Measurements from ENCODE around the gene MYBPH. TPM values are rescaled to one million over a fixed set of nuclear protein-coding genes. Genes with fewer than 3 reads are reported as not detected.

MYBPH gene
- not detected in 2 replicates for total RNA-seq

- no peaks in the 10 kb centered on the region for H3K4me1 Mint-ChIP-seq
- H3K4me3 Mint-ChIP-seq: no peak within 1 kb of the TSS
- no peaks in the 10 kb centered on the region for H3K36me3 Mint-ChIP-seq (ENCODE audit: low read depth)
- no peaks in the 10 kb centered on the region for H3K27me3 Mint-ChIP-seq
- no peaks in the 10 kb centered on the region for H3K9me3 Mint-ChIP-seq
- intact Hi-C loops (cut with micrococcal nuclease): no loop called here
- DNase-seq: no peak
- H3K27ac Mint-ChIP-seq: no peak within 1 kb of the TSS
Observed at GRCh38 chr1:203175237-203175826, at the start of gene MYBPH. Gene MYBPH, minus strand, starts transcription at chr1:203175826. Its CDS starts 71 bp downstream, at chr1:203175755.

GRCh38 chr1:203225071-203225470 lies 49.4 kb upstream of the MYBPH start:
- intact Hi-C loops (cut with micrococcal nuclease): no loop called here
- no peak for DNase-seq
- H3K4me1 Mint-ChIP-seq: no peaks in the 10 kb centered on the region
- H3K27ac Mint-ChIP-seq: no peak overlapping the region
- no peak overlapping the region for H3K4me3 Mint-ChIP-seq
- H3K36me3 Mint-ChIP-seq (ENCODE audit: low read depth): no peaks in the 10 kb centered on the region
- H3K9me3 Mint-ChIP-seq: no peaks in the 10 kb centered on the region
- peaks cover 6% of the 10 kb centered on the region for H3K27me3 Mint-ChIP-seq

GRCh38 chr1:203223012-203223775 lies 47.6 kb upstream of the MYBPH start:
- no peaks in the 10 kb centered on the region for H3K9me3 Mint-ChIP-seq
- intact Hi-C loops (cut with micrococcal nuclease): no loop called here
- no peaks in the 10 kb centered on the region for H3K36me3 Mint-ChIP-seq (ENCODE audit: low read depth)
- DNase-seq: no peak
- no peaks in the 10 kb centered on the region for H3K4me1 Mint-ChIP-seq
- H3K4me3 Mint-ChIP-seq: no peak overlapping the region
- H3K27me3 Mint-ChIP-seq: peaks cover 12% of the 10 kb centered on the region
- H3K27ac Mint-ChIP-seq: no peak overlapping the region

- intact Hi-C loops (cut with micrococcal nuclease): no loop called here
- DNase-seq: no peak
- H3K4me3 Mint-ChIP-seq: no peak overlapping the region
- H3K27ac Mint-ChIP-seq: no peak overlapping the region
- H3K36me3 Mint-ChIP-seq (ENCODE audit: low read depth): no peaks in the 10 kb centered on the region
- H3K9me3 Mint-ChIP-seq: no peaks in the 10 kb centered on the region
- H3K27me3 Mint-ChIP-seq: peaks cover 16% of the 10 kb centered on the region
- peaks cover 2% of the 10 kb centered on the region for H3K4me1 Mint-ChIP-seq
Observed at GRCh38 chr1:203219934-203220333, 44.3 kb upstream of the MYBPH start.

GRCh38 chr1:203219171-203219570 lies 43.5 kb upstream of the MYBPH start:
- intact Hi-C loops (cut with micrococcal nuclease): no loop called here
- peaks cover 2% of the 10 kb centered on the region for H3K4me1 Mint-ChIP-seq
- H3K27ac Mint-ChIP-seq: no peak overlapping the region
- H3K9me3 Mint-ChIP-seq: no peaks in the 10 kb centered on the region
- H3K27me3 Mint-ChIP-seq: peaks cover 16% of the 10 kb centered on the region
- no peak overlapping the region for H3K4me3 Mint-ChIP-seq
- no peaks in the 10 kb centered on the region for H3K36me3 Mint-ChIP-seq (ENCODE audit: low read depth)
- no peak for DNase-seq

GRCh38 chr1:203217668-203218067 lies 42.0 kb upstream of the MYBPH start:
- no peak for DNase-seq
- intact Hi-C loops (cut with micrococcal nuclease): no loop called here
- no peaks in the 10 kb centered on the region for H3K36me3 Mint-ChIP-seq (ENCODE audit: low read depth)

GRCh38 chr1:203217139-203217655 lies 41.6 kb upstream of the MYBPH start:
- no peaks in the 10 kb centered on the region for H3K9me3 Mint-ChIP-seq
- H3K27ac Mint-ChIP-seq: no peak overlapping the region
- intact Hi-C loops (cut with micrococcal nuclease): no loop called here
- DNase-seq: no peak
- H3K27me3 Mint-ChIP-seq: peaks cover 13% of the 10 kb centered on the region
- no peaks in the 10 kb centered on the region for H3K36me3 Mint-ChIP-seq (ENCODE audit: low read depth)
- H3K4me1 Mint-ChIP-seq: peaks cover 2% of the 10 kb centered on the region
- no peak overlapping the region for H3K4me3 Mint-ChIP-seq

More at GRCh38 chr1:203217668-203218067, 42.0 kb upstream of the MYBPH start:
- Mint-ChIP-seq H3K4me3 (no peak overlapping the region), H3K9me3 (no peaks in the 10 kb centered on the region), H3K4me1 (peaks cover 2% of the 10 kb centered on the region), H3K27ac (no peak overlapping the region), H3K27me3 (peaks cover 13% of the 10 kb centered on the region)

GRCh38 chr1:203216274-203217138 lies 40.9 kb upstream of the MYBPH start:
- H3K9me3 Mint-ChIP-seq: no peaks in the 10 kb centered on the region
- intact Hi-C loops (cut with micrococcal nuclease): loop anchor here (1.0 kb wide), 1 partner anchor 177 kb away; no protein-coding TSS in a partner anchor
- no peak overlapping the region for H3K27ac Mint-ChIP-seq
- H3K36me3 Mint-ChIP-seq (ENCODE audit: low read depth): no peaks in the 10 kb centered on the region
- H3K4me3 Mint-ChIP-seq: no peak overlapping the region
- DNase-seq: peak; percentile 90
- peaks cover 2% of the 10 kb centered on the region for H3K4me1 Mint-ChIP-seq
- H3K27me3 Mint-ChIP-seq: peaks cover 13% of the 10 kb centered on the region

- no peak overlapping the region for H3K4me3 Mint-ChIP-seq
- no peaks in the 10 kb centered on the region for H3K9me3 Mint-ChIP-seq
- peaks cover 2% of the 10 kb centered on the region for H3K4me1 Mint-ChIP-seq
- peaks cover 13% of the 10 kb centered on the region for H3K27me3 Mint-ChIP-seq
- H3K27ac Mint-ChIP-seq: no peak overlapping the region
- intact Hi-C loops (cut with micrococcal nuclease): no loop called here
- no peak for DNase-seq
- no peaks in the 10 kb centered on the region for H3K36me3 Mint-ChIP-seq (ENCODE audit: low read depth)
Observed at GRCh38 chr1:203215573-203215972, 39.9 kb upstream of the MYBPH start.

GRCh38 chr1:203214871-203215270 lies 39.2 kb upstream of the MYBPH start:
- Mint-ChIP-seq H3K4me1 (peaks cover 2% of the 10 kb centered on the region), H3K27me3 (peaks cover 16% of the 10 kb centered on the region), H3K36me3 (ENCODE audit: low read depth) (no peaks in the 10 kb centered on the region), H3K9me3 (no peaks in the 10 kb centered on the region), H3K4me3 (no peak overlapping the region), H3K27ac (no peak overlapping the region)
- no peak for DNase-seq
- intact Hi-C loops (cut with micrococcal nuclease): no loop called here

- Mint-ChIP-seq H3K36me3 (ENCODE audit: low read depth) (no peaks in the 10 kb centered on the region), H3K27me3 (peaks cover 20% of the 10 kb centered on the region), H3K4me1 (peaks cover 2% of the 10 kb centered on the region), H3K27ac (no peak overlapping the region), H3K4me3 (no peak overlapping the region), H3K9me3 (no peaks in the 10 kb centered on the region)
- intact Hi-C loops (cut with micrococcal nuclease): no loop called here
- DNase-seq: no peak
Observed at GRCh38 chr1:203213126-203213525, 37.5 kb upstream of the MYBPH start.

GRCh38 chr1:203211812-203212211 lies 36.2 kb upstream of the MYBPH start:
- Mint-ChIP-seq H3K9me3 (no peaks in the 10 kb centered on the region), H3K36me3 (ENCODE audit: low read depth) (no peaks in the 10 kb centered on the region), H3K4me1 (peaks cover 2% of the 10 kb centered on the region), H3K27me3 (peaks cover 21% of the 10 kb centered on the region), H3K27ac (no peak overlapping the region), H3K4me3 (no peak overlapping the region)
- intact Hi-C loops (cut with micrococcal nuclease): no loop called here
- no peak for DNase-seq

- H3K27me3 Mint-ChIP-seq: peaks cover 15% of the 10 kb centered on the region
- intact Hi-C loops (cut with micrococcal nuclease): no loop called here
- no peak for DNase-seq
- no peaks in the 10 kb centered on the region for H3K9me3 Mint-ChIP-seq
- H3K27ac Mint-ChIP-seq: no peak overlapping the region
- no peaks in the 10 kb centered on the region for H3K4me1 Mint-ChIP-seq
- no peaks in the 10 kb centered on the region for H3K36me3 Mint-ChIP-seq (ENCODE audit: low read depth)
- H3K4me3 Mint-ChIP-seq: no peak overlapping the region
Observed at GRCh38 chr1:203210988-203211387, 35.4 kb upstream of the MYBPH start.

GRCh38 chr1:203210350-203210749 lies 34.7 kb upstream of the MYBPH start:
- Mint-ChIP-seq H3K4me1 (no peaks in the 10 kb centered on the region), H3K4me3 (no peak overlapping the region), H3K9me3 (no peaks in the 10 kb centered on the region), H3K27me3 (peaks cover 15% of the 10 kb centered on the region), H3K36me3 (ENCODE audit: low read depth) (no peaks in the 10 kb centered on the region), H3K27ac (no peak overlapping the region)
- intact Hi-C loops (cut with micrococcal nuclease): no loop called here
- DNase-seq: no peak

Measured in activated CD4-positive, alpha-beta T cell treated with anti-CD3 and anti-CD28 coated beads, Interleukin-2, amount 10 ng/mL, durations not matched to agents 24 days and 14 days (primary cell).